WTC11 (cell line): ENCODE measurements around the gene BCAP29.

Source experiments
- GTF2I ChIP-seq: fragments of 250-450 bp; sonication (Bioruptor Pico); conservative IDR thresholded peaks from 2 replicates; pipeline ENCODE4 v1.4.0; 2021; ENCODE audit warnings: mild to moderate bottlenecking
- ZNF138 ChIP-seq: sonication (generic); formaldehyde crosslinking; conservative IDR thresholded peaks from 2 replicates; pipeline ENCODE4 v1.8.1; 2022; ENCODE audit warnings: mild to moderate bottlenecking, moderate library complexity, missing genetic modification reagents
- TF ChIP-seq, protein P1 (sequence below): sonication (generic); formaldehyde crosslinking; IDR thresholded peaks from 2 replicates; pipeline ENCODE4 v1.8.0; 2022; ENCODE audit warnings: mild to moderate bottlenecking, missing genetic modification reagents
- TF ChIP-seq, protein P2 (sequence below): fragments of 200-600 bp; IDR thresholded peaks from 2 replicates; pipeline ENCODE4 v1.8.0; 2022; ENCODE audit warnings: antibody characterized with exemption

DNA sequence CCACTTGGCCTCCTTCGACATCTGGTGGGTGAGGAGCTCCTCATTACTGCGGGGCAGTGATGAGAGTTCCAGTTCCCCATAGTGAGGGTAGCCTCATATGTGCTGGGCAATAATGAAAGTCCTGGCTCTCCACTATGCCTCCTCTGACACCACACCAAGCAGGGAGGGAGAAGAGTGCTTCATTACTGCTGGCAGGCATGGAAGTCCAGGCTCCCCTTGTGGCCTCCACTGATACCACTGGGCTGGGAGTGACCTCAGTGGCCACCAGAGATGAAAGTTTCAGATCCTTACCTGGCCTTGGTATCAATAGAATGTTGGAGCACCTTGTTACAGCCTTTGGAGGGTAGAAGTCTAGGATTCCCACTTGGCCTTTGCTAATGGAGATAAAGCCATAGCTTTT, 9.7 kb upstream of the BCAP29 start:
- TF ChIP-seq, protein P1, sequence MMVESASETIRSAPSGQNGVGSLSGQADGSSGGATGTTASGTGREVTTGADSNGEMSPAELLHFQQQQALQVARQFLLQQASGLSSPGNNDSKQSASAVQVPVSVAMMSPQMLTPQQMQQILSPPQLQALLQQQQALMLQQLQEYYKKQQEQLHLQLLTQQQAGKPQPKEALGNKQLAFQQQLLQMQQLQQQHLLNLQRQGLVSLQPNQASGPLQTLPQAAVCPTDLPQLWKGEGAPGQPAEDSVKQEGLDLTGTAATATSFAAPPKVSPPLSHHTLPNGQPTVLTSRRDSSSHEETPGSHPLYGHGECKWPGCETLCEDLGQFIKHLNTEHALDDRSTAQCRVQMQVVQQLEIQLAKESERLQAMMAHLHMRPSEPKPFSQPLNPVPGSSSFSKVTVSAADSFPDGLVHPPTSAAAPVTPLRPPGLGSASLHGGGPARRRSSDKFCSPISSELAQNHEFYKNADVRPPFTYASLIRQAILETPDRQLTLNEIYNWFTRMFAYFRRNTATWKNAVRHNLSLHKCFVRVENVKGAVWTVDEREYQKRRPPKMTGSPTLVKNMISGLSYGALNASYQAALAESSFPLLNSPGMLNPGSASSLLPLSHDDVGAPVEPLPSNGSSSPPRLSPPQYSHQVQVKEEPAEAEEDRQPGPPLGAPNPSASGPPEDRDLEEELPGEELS (CRISPR knock-in tag): no peak
- TF ChIP-seq GTF2I (CRISPR knock-in tag) (no peak), ZNF138 (no peak)
- TF ChIP-seq, protein P2, sequence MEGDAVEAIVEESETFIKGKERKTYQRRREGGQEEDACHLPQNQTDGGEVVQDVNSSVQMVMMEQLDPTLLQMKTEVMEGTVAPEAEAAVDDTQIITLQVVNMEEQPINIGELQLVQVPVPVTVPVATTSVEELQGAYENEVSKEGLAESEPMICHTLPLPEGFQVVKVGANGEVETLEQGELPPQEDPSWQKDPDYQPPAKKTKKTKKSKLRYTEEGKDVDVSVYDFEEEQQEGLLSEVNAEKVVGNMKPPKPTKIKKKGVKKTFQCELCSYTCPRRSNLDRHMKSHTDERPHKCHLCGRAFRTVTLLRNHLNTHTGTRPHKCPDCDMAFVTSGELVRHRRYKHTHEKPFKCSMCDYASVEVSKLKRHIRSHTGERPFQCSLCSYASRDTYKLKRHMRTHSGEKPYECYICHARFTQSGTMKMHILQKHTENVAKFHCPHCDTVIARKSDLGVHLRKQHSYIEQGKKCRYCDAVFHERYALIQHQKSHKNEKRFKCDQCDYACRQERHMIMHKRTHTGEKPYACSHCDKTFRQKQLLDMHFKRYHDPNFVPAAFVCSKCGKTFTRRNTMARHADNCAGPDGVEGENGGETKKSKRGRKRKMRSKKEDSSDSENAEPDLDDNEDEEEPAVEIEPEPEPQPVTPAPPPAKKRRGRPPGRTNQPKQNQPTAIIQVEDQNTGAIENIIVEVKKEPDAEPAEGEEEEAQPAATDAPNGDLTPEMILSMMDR: no peak
